Endodermal cell (in vitro differentiated cells): ENCODE data around the gene ADGRB3. TPM values are rescaled to one million over a fixed set of nuclear protein-coding genes. Genes with fewer than 3 reads are reported as not detected.

Experiments used
- DNase-seq: peaks from one replicate; pipeline ENCODE4 v3.0.0-alpha.2; 2017
- H3K27ac ChIP-seq: 2 replicates; pipeline ENCODE4 v1.5.1; 2013; ENCODE audit warnings: mild to moderate bottlenecking, low read depth, low read length, moderate library complexity
- H3K27me3 ChIP-seq: 2 replicates; pipeline ENCODE4 v1.6.1; 2013; ENCODE audit warnings: mild to moderate bottlenecking, low read length, moderate library complexity; ENCODE audit not compliant: insufficient read depth, control insufficient read depth, poor library complexity, severe bottlenecking
- H3K36me3 ChIP-seq: 2 replicates; pipeline ENCODE4 v1.7.0; 2013; ENCODE audit warnings: mild to moderate bottlenecking, low read length, moderate library complexity; ENCODE audit not compliant: control insufficient read depth, insufficient read depth
- H3K4me1 ChIP-seq: one replicate; pipeline ENCODE4 v1.7.0; 2013; ENCODE audit warnings: low read length; ENCODE audit not compliant: control insufficient read depth, insufficient read depth
- H3K4me3 ChIP-seq: 2 replicates; pipeline ENCODE4 v1.5.1; 2013; ENCODE audit warnings: mild to moderate bottlenecking, low read length, moderate library complexity
- H3K9ac ChIP-seq: 2 replicates; pipeline ENCODE4 v1.6.1; 2013; ENCODE audit warnings: mild to moderate bottlenecking, low read length, moderate library complexity; ENCODE audit not compliant: poor library complexity, severe bottlenecking; ENCODE audit errors: extremely low read depth
- H3K9me3 ChIP-seq: 2 replicates; pipeline ENCODE4 v1.6.1; 2013; ENCODE audit warnings: mild to moderate bottlenecking, low read length, moderate library complexity; ENCODE audit not compliant: control insufficient read depth
- H3K27ac Mint-ChIP-seq: 2 replicates; pipeline ENCODE4 v1.8.0; 2020; ENCODE audit warnings: mixed read lengths
- H3K27me3 Mint-ChIP-seq: 2 replicates; pipeline ENCODE4 v1.8.0; 2021; ENCODE audit warnings: mild to moderate bottlenecking, mixed read lengths; ENCODE audit not compliant: insufficient read depth
- H3K36me3 Mint-ChIP-seq: 2 replicates; pipeline ENCODE4 v1.8.0; 2020; ENCODE audit warnings: low read depth, mixed read lengths
- H3K4me1 Mint-ChIP-seq: 2 replicates; pipeline ENCODE4 v1.8.0; 2020; ENCODE audit warnings: mixed read lengths
- H3K4me3 Mint-ChIP-seq: 2 replicates; pipeline ENCODE4 v1.8.0; 2020; ENCODE audit warnings: mild to moderate bottlenecking, moderate library complexity, mixed read lengths
- H3K9me3 Mint-ChIP-seq: 2 replicates; pipeline ENCODE4 v1.8.0; 2020; ENCODE audit warnings: mild to moderate bottlenecking, mixed read lengths
- CTCF ChIP-seq: fragments of 200-600 bp; sonication (generic); conservative IDR thresholded peaks from 2 replicates; pipeline ENCODE4 v1.5.0; 2021; ENCODE audit warnings: antibody characterized with exemption, mild to moderate bottlenecking
- WGBS, 2 experiments: methylation state at CpG; one replicate each; pipeline versions ENCODE4 v1.1.5 to v1.1.7; 2013; ENCODE audit warnings: missing lambda C conversion rate in 2 of 2, mixed read lengths in 1 of 2; ENCODE audit not compliant: insufficient coverage in 1 of 2, insufficient read length in 1 of 2; 5-methylcytosine and 5-hydroxymethylcytosine counted together
- total RNA-seq, 2 donors: library from RNA; stranded (reverse); fragmentation: NEBNext Ultra II Directional in 1 of 2; extraction: Animal tissue kit (Norgen Biotek cat#: 25700) in 1 of 2; gene quantifications; 2 replicates in 1 of 2; 3 replicates in 1 of 2; pipeline ENCODE4 v1.2.1, GENCODE V29; 2021

Gene ADGRB3
- total RNA-seq, 2 donors from 2014 or later = 0.33 to 1.3 TPM

- peak; percentile 53 for DNase-seq
- no peak for TF ChIP-seq CTCF
- Mint-ChIP-seq H3K27me3 (peaks cover 2% of the 10 kb centered on the region), H3K36me3 (no peaks in the 10 kb centered on the region), H3K27ac (peak overlapping the region; percentile 56), H3K4me3 (no peak overlapping the region), H3K4me1 (no peaks in the 10 kb centered on the region), H3K9me3 (peaks cover 29% of the 10 kb centered on the region)
- H3K27ac ChIP-seq = no peak overlapping the region
- H3K4me1 ChIP-seq = no peaks in the 10 kb centered on the region
- no peaks in the 10 kb centered on the region for H3K27me3 ChIP-seq
- H3K9me3 ChIP-seq = peaks cover 14% of the 10 kb centered on the region
- H3K36me3 ChIP-seq = no peaks in the 10 kb centered on the region
- H3K4me3 ChIP-seq = no peak overlapping the region
- WGBS, 2 experiments = 58% methylated on average over 3 of the region's 3 CpGs; no CpG with 5 or more reads in 1 of the 2 experiments
- no peak overlapping the region for H3K9ac ChIP-seq
These were observed 773.8 kb downstream of the ADGRB3 start for GRCh38 chr6:69408886-69409285.

- Histone ChIP-seq H3K27ac (no peak overlapping the region), H3K9me3 (no peaks in the 10 kb centered on the region), H3K36me3 (no peaks in the 10 kb centered on the region), H3K27me3 (no peaks in the 10 kb centered on the region), H3K4me1 (no peaks in the 10 kb centered on the region), H3K4me3 (no peak overlapping the region), H3K9ac (no peak overlapping the region)
- DNase-seq = no peak
- Mint-ChIP-seq H3K9me3 (peaks cover 14% of the 10 kb centered on the region), H3K4me3 (no peak overlapping the region), H3K27me3 (peaks cover 4% of the 10 kb centered on the region), H3K27ac (no peak overlapping the region), H3K36me3 (no peaks in the 10 kb centered on the region), H3K4me1 (peaks cover 4% of the 10 kb centered on the region)
- no peak for TF ChIP-seq CTCF
- WGBS, 2 experiments = 88 to 100% methylated on average over 2 of the region's 2 CpGs
These were observed 781.7 kb downstream of the ADGRB3 start for GRCh38 chr6:69416776-69417175.

- H3K9me3 ChIP-seq = no peaks in the 10 kb centered on the region
- no peak for TF ChIP-seq CTCF
- peaks cover 4% of the 10 kb centered on the region for H3K27me3 Mint-ChIP-seq
- no peak for DNase-seq
- H3K4me1 ChIP-seq = no peaks in the 10 kb centered on the region
- H3K9ac ChIP-seq = no peak overlapping the region
- H3K36me3 ChIP-seq = no peaks in the 10 kb centered on the region
- H3K36me3 Mint-ChIP-seq = no peaks in the 10 kb centered on the region
- H3K27ac ChIP-seq = no peak overlapping the region
- H3K27me3 ChIP-seq = no peaks in the 10 kb centered on the region
- no peak overlapping the region for H3K4me3 Mint-ChIP-seq
- no peak overlapping the region for H3K27ac Mint-ChIP-seq
- no peak overlapping the region for H3K4me3 ChIP-seq
- H3K9me3 Mint-ChIP-seq = no peaks in the 10 kb centered on the region
- H3K4me1 Mint-ChIP-seq = peaks cover 9% of the 10 kb centered on the region
These were observed 786.2 kb downstream of the ADGRB3 start for GRCh38 chr6:69421269-69421668.
